NCI-H1694 (cell line): ENCODE measurements around the gene SPANXC.
"Not testable (repeated sequence)": the region's sequence is repeated elsewhere in the genome, so short reads cannot be mapped to it uniquely, and the experiment has no call there.

ENCODE experiments used
- DNase-seq: peaks from one replicate; lab custom pipeline; 2025; lab: John Stamatoyannopoulos, UW

SPANXC gene

DNA sequence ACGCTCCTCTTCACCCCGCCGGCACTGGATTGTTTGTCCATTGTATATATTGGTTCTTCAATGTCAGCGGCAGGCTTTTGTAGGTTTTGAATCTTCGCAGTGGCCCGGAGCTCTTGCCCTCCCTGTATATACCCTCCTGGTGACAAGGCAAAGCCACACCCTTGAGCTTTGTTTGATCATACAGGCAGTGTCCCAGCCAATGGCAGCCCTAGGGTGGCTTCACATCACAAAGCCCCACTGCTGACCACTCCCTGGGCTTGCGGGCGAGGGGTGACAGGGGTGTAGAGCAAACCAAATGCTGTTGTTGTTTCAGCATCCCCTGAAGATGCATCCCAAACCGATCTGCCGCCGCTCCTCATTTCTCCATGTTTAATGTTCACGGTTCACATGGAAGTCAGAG lies at the start of gene SPANXC:
SPANXC (minus strand) TSS at position 101 of the 400 bp plus-strand sequence; CDS start at position 41, 60 bp downstream.
- not testable (repeated sequence) for DNase-seq

- no peak for DNase-seq
These were observed 37.2 kb upstream of the SPANXC start for GRCh38 chrX:141279476-141279875.

GRCh38 chrX:141278306-141278705 lies 36.0 kb upstream of the SPANXC start:
- no peak for DNase-seq

DNA sequence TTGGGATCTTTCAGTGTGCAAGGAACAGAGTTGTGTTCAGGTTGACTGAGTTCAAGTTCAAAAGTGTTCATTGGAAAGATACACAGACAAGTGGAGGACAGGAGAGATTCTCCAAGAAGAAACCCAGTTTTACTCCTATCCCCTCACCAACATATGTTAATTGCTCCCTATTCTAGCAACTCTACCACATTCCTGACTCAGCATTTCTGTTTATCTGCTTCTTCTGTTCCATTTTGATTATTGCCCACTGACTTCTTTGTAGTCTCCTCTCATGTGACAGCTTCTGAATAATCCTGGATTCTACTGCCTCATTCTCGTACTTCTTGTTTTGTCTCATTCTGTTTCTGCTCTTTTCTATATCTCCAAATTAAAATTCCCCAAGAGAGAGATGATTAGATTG lies 15.8 kb upstream of the SPANXC start:
- no peak for DNase-seq

- DNase-seq: no peak
These were observed 20.7 kb downstream of the SPANXC start for GRCh38 chrX:141221611-141222010.

GRCh38 chrX:141220342-141221008 lies 21.8 kb downstream of the SPANXC start:
- DNase-seq: no peak

DNA sequence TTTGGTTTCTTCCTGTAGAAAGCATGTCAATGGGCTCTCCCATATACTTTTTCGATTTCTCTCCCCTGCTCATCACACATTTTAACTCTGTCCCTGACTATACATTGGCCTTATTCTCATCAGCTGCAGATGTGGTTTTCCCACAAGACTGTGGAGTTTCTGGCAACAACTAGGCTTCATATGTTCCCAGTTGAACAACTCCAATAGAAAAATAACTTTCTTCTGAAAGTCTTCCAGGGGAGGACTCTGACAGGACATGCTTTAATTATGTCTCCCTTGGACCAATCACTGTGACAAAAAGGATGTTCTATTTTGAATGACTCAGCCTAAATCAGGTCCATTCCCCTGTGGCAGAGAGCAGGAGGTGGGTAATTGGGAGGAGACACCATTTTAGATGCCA lies 28.1 kb downstream of the SPANXC start:
- no peak for DNase-seq

DNA sequence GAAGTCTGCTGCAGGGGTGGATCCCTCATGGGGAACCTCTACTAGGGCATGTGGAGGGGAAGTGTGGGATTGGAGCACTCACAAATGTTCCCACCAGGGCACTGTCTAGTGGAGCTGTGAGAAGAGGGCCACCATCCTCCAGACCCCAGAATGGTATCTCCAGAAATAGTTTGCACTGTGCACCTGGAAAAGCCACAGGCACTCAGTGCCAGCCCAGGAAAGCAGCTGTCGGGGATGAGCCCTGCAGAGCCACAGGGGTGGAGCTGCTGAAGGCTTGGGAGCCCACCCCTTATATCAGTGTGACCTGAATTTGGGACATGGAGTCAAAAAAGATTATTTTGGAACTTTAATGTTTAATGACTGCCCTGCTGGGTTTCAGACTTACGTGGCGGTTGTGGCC lies 40.4 kb downstream of the SPANXC start:
- DNase-seq: no peak
